ENCODE results near the gene MYO18B. TPM values are rescaled to one million over a fixed set of nuclear protein-coding genes. Genes with fewer than 3 reads are reported as not detected.

The MYO18B gene
- polyA plus RNA-seq, 1 donor from 2014 or later = not detected

- peaks cover 0 to 2% (median 0%) of the 10 kb centered on the region in 3 donors for H3K4me1 Mint-ChIP-seq
- H3K4me3 Mint-ChIP-seq = no peak overlapping the region
- H3K36me3 Mint-ChIP-seq = peaks cover 3% of the 10 kb centered on the region
- H3K27me3 Mint-ChIP-seq = peaks cover 4% of the 10 kb centered on the region
- H3K9me3 Mint-ChIP-seq = peaks cover 8 to 14% (median 9%) of the 10 kb centered on the region in 3 donors
- no peak overlapping the region for H3K27ac Mint-ChIP-seq
Measured at GRCh38 chr22:25765801-25766200, 23.8 kb downstream of the MYO18B start.

- Mint-ChIP-seq H3K36me3 (peaks cover 3% of the 10 kb centered on the region), H3K27ac (no peak overlapping the region), H3K4me3 (peak overlapping the region in 1 of 4 donors; percentile 30), H3K27me3 (peaks cover 4% of the 10 kb centered on the region), H3K9me3 (peaks cover 8 to 14% (median 9%) of the 10 kb centered on the region in 3 donors), H3K4me1 (peaks cover 0 to 2% (median 0%) of the 10 kb centered on the region in 3 donors)
Measured at GRCh38 chr22:25766418-25766817, 24.4 kb downstream of the MYO18B start.

- Mint-ChIP-seq H3K27me3 (peaks cover 8% of the 10 kb centered on the region), H3K9me3 (peaks cover 8 to 14% (median 9%) of the 10 kb centered on the region in 3 donors), H3K36me3 (peaks cover 3% of the 10 kb centered on the region), H3K27ac (peak overlapping the region in 1 of 3 donors; percentile 46), H3K4me1 (peaks cover 0 to 7% (median 4%) of the 10 kb centered on the region in 3 donors), H3K4me3 (no peak overlapping the region)
Measured at GRCh38 chr22:25770333-25770732, 28.3 kb downstream of the MYO18B start.

GRCh38 chr22:25772288-25772687, 30.3 kb downstream of the MYO18B start:
- H3K27ac Mint-ChIP-seq = no peak overlapping the region
- no peak overlapping the region for H3K4me3 Mint-ChIP-seq
- no peaks in the 10 kb centered on the region for H3K9me3 Mint-ChIP-seq
- peaks cover 3% of the 10 kb centered on the region for H3K36me3 Mint-ChIP-seq
- peaks cover 0 to 7% (median 4%) of the 10 kb centered on the region in 3 donors for H3K4me1 Mint-ChIP-seq
- peaks cover 7% of the 10 kb centered on the region for H3K27me3 Mint-ChIP-seq

- Mint-ChIP-seq H3K27me3 (peaks cover 11% of the 10 kb centered on the region), H3K36me3 (no peaks in the 10 kb centered on the region), H3K9me3 (no peaks in the 10 kb centered on the region), H3K4me3 (no peak overlapping the region), H3K27ac (no peak overlapping the region), H3K4me1 (peaks cover 0 to 7% (median 4%) of the 10 kb centered on the region in 3 donors)
Measured at GRCh38 chr22:25774575-25775026, 32.6 kb downstream of the MYO18B start.

- Mint-ChIP-seq H3K36me3 (no peaks in the 10 kb centered on the region), H3K4me1 (peaks cover 0 to 7% (median 2%) of the 10 kb centered on the region in 3 donors), H3K9me3 (no peaks in the 10 kb centered on the region), H3K27ac (no peak overlapping the region), H3K4me3 (no peak overlapping the region), H3K27me3 (peaks cover 11% of the 10 kb centered on the region)
Measured at GRCh38 chr22:25775531-25775930, 33.5 kb downstream of the MYO18B start.

GRCh38 chr22:25777411-25777810, 35.4 kb downstream of the MYO18B start:
- H3K4me3 Mint-ChIP-seq = no peak overlapping the region
- H3K27ac Mint-ChIP-seq = no peak overlapping the region
- H3K4me1 Mint-ChIP-seq = peaks cover 0 to 7% (median 2%) of the 10 kb centered on the region in 3 donors
- peaks cover 14% of the 10 kb centered on the region for H3K27me3 Mint-ChIP-seq
- H3K36me3 Mint-ChIP-seq = no peaks in the 10 kb centered on the region
- no peaks in the 10 kb centered on the region for H3K9me3 Mint-ChIP-seq

GRCh38 chr22:25777870-25778269, 35.9 kb downstream of the MYO18B start:
- Mint-ChIP-seq H3K9me3 (no peaks in the 10 kb centered on the region), H3K27ac (no peak overlapping the region), H3K4me1 (peaks cover 0 to 3% (median under 1%) of the 10 kb centered on the region in 3 donors)

GRCh38 chr22:25779426-25779825, 37.4 kb downstream of the MYO18B start:
- Mint-ChIP-seq H3K36me3 (no peaks in the 10 kb centered on the region), H3K4me1 (no peaks in the 10 kb centered on the region), H3K9me3 (no peaks in the 10 kb centered on the region), H3K4me3 (no peak overlapping the region), H3K27ac (no peak overlapping the region), H3K27me3 (peaks cover 15% of the 10 kb centered on the region)

More at GRCh38 chr22:25777870-25778269, 35.9 kb downstream of the MYO18B start:
- Mint-ChIP-seq H3K4me3 (no peak overlapping the region), H3K36me3 (no peaks in the 10 kb centered on the region), H3K27me3 (peaks cover 13% of the 10 kb centered on the region)

- no peaks in the 10 kb centered on the region for H3K9me3 Mint-ChIP-seq
- H3K36me3 Mint-ChIP-seq = no peaks in the 10 kb centered on the region
- H3K4me1 Mint-ChIP-seq = no peaks in the 10 kb centered on the region
- no peak overlapping the region for H3K4me3 Mint-ChIP-seq
- H3K27ac Mint-ChIP-seq = no peak overlapping the region
- peaks cover 13% of the 10 kb centered on the region for H3K27me3 Mint-ChIP-seq
Measured at GRCh38 chr22:25779890-25780289, 37.9 kb downstream of the MYO18B start.

- Mint-ChIP-seq H3K27ac (no peak overlapping the region), H3K9me3 (no peaks in the 10 kb centered on the region), H3K36me3 (no peaks in the 10 kb centered on the region), H3K4me3 (no peak overlapping the region), H3K27me3 (peaks cover 13% of the 10 kb centered on the region), H3K4me1 (no peaks in the 10 kb centered on the region)
Measured at GRCh38 chr22:25780673-25781072, 38.7 kb downstream of the MYO18B start.

- Mint-ChIP-seq H3K4me1 (no peaks in the 10 kb centered on the region), H3K36me3 (no peaks in the 10 kb centered on the region), H3K9me3 (no peaks in the 10 kb centered on the region), H3K27me3 (peaks cover 13% of the 10 kb centered on the region), H3K4me3 (no peak overlapping the region), H3K27ac (no peak overlapping the region)
Measured at GRCh38 chr22:25781801-25782200, 39.8 kb downstream of the MYO18B start.

GRCh38 chr22:25782831-25783230, 40.8 kb downstream of the MYO18B start:
- H3K36me3 Mint-ChIP-seq = no peaks in the 10 kb centered on the region
- H3K9me3 Mint-ChIP-seq = no peaks in the 10 kb centered on the region
- no peaks in the 10 kb centered on the region for H3K4me1 Mint-ChIP-seq
- H3K4me3 Mint-ChIP-seq = no peak overlapping the region
- H3K27ac Mint-ChIP-seq = peak overlapping the region in 1 of 3 donors; percentile 71
- H3K27me3 Mint-ChIP-seq = peaks cover 10% of the 10 kb centered on the region

GRCh38 chr22:25783856-25784255, 41.9 kb downstream of the MYO18B start:
- no peak overlapping the region for H3K27ac Mint-ChIP-seq
- no peaks in the 10 kb centered on the region for H3K9me3 Mint-ChIP-seq
- no peaks in the 10 kb centered on the region for H3K4me1 Mint-ChIP-seq

GRCh38 chr22:25786165-25786564, 44.2 kb downstream of the MYO18B start:
- H3K9me3 Mint-ChIP-seq = no peaks in the 10 kb centered on the region
- H3K36me3 Mint-ChIP-seq = no peaks in the 10 kb centered on the region
- peaks cover 7% of the 10 kb centered on the region for H3K27me3 Mint-ChIP-seq
- no peak overlapping the region for H3K27ac Mint-ChIP-seq
- H3K4me3 Mint-ChIP-seq = no peak overlapping the region
- no peaks in the 10 kb centered on the region for H3K4me1 Mint-ChIP-seq

More at GRCh38 chr22:25783856-25784255, 41.9 kb downstream of the MYO18B start:
- Mint-ChIP-seq H3K27me3 (peaks cover 9% of the 10 kb centered on the region), H3K4me3 (no peak overlapping the region), H3K36me3 (no peaks in the 10 kb centered on the region)

GRCh38 chr22:25791556-25791955, 49.6 kb downstream of the MYO18B start:
- H3K9me3 Mint-ChIP-seq = no peaks in the 10 kb centered on the region
- H3K36me3 Mint-ChIP-seq = no peaks in the 10 kb centered on the region
- H3K4me3 Mint-ChIP-seq = no peak overlapping the region
- no peak overlapping the region for H3K27ac Mint-ChIP-seq
- H3K27me3 Mint-ChIP-seq = no peaks in the 10 kb centered on the region
- H3K4me1 Mint-ChIP-seq = no peaks in the 10 kb centered on the region
